Measurements from ENCODE around the gene KRTAP19-7. TPM values are rescaled to one million over a fixed set of nuclear protein-coding genes. Genes with fewer than 3 reads are reported as not detected.

KRTAP19-7 gene
- total RNA-seq, 3 donors from 2014 or later: not detected

DNA sequence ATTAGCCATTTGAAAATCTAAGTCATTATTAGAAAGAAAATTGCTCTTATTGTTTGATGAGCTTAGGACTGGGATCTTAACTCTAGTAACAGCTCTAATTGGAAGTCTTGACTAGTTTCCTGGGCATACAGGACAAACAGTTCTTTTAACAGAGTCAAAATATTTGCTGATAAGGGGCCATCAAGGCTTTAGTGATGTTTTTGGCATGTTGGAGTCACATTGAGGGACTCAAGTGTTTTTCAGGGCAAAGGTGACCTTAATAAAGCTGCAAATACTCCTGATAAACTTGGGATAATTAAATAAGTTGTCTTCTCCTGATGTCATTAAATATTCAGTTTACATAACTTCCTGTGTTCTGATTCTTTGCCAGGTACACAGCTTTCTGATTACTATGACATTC, 6.5 kb upstream of the KRTAP19-7 start:
- TF ChIP-seq, protein P1, sequence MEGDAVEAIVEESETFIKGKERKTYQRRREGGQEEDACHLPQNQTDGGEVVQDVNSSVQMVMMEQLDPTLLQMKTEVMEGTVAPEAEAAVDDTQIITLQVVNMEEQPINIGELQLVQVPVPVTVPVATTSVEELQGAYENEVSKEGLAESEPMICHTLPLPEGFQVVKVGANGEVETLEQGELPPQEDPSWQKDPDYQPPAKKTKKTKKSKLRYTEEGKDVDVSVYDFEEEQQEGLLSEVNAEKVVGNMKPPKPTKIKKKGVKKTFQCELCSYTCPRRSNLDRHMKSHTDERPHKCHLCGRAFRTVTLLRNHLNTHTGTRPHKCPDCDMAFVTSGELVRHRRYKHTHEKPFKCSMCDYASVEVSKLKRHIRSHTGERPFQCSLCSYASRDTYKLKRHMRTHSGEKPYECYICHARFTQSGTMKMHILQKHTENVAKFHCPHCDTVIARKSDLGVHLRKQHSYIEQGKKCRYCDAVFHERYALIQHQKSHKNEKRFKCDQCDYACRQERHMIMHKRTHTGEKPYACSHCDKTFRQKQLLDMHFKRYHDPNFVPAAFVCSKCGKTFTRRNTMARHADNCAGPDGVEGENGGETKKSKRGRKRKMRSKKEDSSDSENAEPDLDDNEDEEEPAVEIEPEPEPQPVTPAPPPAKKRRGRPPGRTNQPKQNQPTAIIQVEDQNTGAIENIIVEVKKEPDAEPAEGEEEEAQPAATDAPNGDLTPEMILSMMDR (IDR thresholded peaks at IDR 0.05): no peak
- no peak for TF ChIP-seq POLR2AphosphoS5 (IDR thresholded peaks at IDR 0.05)
- TF ChIP-seq POLR2A (IDR thresholded peaks at IDR 0.05): no peak
- H3K4me3 ChIP-seq: no peak overlapping the region
- H3K27me3 ChIP-seq: no peaks in the 10 kb centered on the region
- no peak for DNase-seq (ENCODE audit: low spot score in 2 of 2)
- H3K27ac ChIP-seq: no peak overlapping the region
- intact Hi-C loops (cut with DNase I; ENCODE audit: low total_unique reads): no loop called here
- no peaks in the 10 kb centered on the region for H3K9me3 ChIP-seq
- H3K4me1 ChIP-seq: no peaks in the 10 kb centered on the region
- no peaks in the 10 kb centered on the region for H3K36me3 ChIP-seq

- Histone ChIP-seq H3K36me3 (no peaks in the 10 kb centered on the region), H3K27ac (no peak overlapping the region), H3K9me3 (no peaks in the 10 kb centered on the region), H3K4me3 (no peak overlapping the region), H3K27me3 (no peaks in the 10 kb centered on the region), H3K4me1 (no peaks in the 10 kb centered on the region)
- no peak for DNase-seq (ENCODE audit: low spot score in 2 of 2)
- intact Hi-C loops (cut with DNase I; ENCODE audit: low total_unique reads): no loop called here
- TF ChIP-seq POLR2AphosphoS5 (IDR thresholded peaks at IDR 0.05): no peak
- TF ChIP-seq POLR2A (IDR thresholded peaks at IDR 0.05): no peak
- TF ChIP-seq, protein P1 (IDR thresholded peaks at IDR 0.05): no peak
These were observed 2.5 kb upstream of the KRTAP19-7 start for GRCh38 chr21:30563630-30564029.

DNA sequence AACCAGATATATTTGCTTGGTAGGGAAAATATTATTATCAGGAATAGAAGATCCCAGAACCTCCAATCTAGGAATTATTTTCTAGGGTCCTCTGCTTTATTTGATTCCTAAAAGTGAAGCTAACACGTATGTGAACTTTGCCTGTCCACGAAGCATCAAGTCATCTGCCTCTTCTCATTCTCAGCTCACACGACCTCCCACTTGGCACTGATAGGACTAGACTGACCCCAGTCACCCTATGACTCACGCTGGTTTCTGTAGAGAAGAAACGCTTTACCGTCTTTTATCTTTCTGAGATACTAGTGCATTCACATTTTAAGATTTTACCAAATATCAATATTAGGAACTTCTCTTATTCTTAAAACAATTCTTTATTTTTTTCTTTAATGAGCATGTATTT, 2.0 kb upstream of the KRTAP19-7 start:
- no peak overlapping the region for H3K27ac ChIP-seq
- no peaks in the 10 kb centered on the region for H3K27me3 ChIP-seq
- TF ChIP-seq POLR2AphosphoS5 (IDR thresholded peaks at IDR 0.05) (no peak), POLR2A (IDR thresholded peaks at IDR 0.05) (no peak)
- TF ChIP-seq, protein P1 (IDR thresholded peaks at IDR 0.05): no peak
- intact Hi-C loops (cut with DNase I; ENCODE audit: low total_unique reads): no loop called here
- DNase-seq (ENCODE audit: low spot score in 2 of 2): no peak
- no peaks in the 10 kb centered on the region for H3K36me3 ChIP-seq
- H3K4me3 ChIP-seq: no peak overlapping the region
- H3K9me3 ChIP-seq: no peaks in the 10 kb centered on the region
- no peaks in the 10 kb centered on the region for H3K4me1 ChIP-seq

DNA sequence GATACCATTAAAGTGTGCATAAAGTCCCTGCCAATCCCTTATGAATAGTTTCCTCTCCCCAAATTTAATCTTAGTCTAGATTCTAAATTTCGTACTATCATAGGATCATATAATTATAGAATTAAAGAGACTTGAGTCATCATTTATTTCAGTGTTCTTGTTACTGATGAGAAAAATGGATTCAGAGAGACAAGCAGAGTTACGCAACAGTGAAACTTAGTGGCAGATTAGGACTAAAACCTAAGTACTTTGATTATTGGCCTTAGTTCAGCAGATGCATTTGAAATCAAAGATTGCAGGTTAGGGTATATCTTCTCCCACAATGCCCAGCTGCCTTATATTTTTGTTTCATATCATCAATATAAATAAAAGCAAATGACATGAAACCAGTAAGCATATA, 843 bp upstream of the KRTAP19-7 start:
- TF ChIP-seq POLR2A (IDR thresholded peaks at IDR 0.05) (no peak), POLR2AphosphoS5 (IDR thresholded peaks at IDR 0.05) (no peak)
- TF ChIP-seq, protein P1 (IDR thresholded peaks at IDR 0.05): no peak
- intact Hi-C loops (cut with DNase I; ENCODE audit: low total_unique reads): no loop called here
- Histone ChIP-seq H3K27me3 (no peaks in the 10 kb centered on the region), H3K4me1 (no peaks in the 10 kb centered on the region), H3K9me3 (no peaks in the 10 kb centered on the region), H3K36me3 (no peaks in the 10 kb centered on the region), H3K27ac (no peak overlapping the region), H3K4me3 (no peak overlapping the region)
- no peak for DNase-seq (ENCODE audit: low spot score in 2 of 2)

DNA sequence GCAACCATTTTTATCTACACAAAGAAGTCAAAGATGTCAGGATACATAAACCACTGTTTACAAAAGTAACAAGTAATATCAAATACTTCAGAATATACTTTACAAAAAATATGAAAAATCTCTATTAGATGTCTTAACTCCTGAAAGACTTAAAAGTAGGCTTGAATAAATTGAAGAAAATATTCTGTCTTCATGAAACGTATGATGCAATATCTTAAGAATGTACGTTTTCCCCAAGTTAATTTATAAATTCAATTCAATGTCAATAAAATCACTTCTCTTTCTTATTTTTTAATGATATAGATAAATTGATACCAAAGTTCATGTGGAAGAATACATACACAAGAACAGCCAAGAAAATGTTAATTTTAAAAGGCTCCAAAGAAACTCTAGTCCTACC, 6.0 kb downstream of the KRTAP19-7 start:
- TF ChIP-seq POLR2A (IDR thresholded peaks at IDR 0.05): no peak

GRCh38 chr21:30552782-30553181, 8.3 kb downstream of the KRTAP19-7 start:
- Histone ChIP-seq H3K9me3 (peaks cover 0 to 6% of the 10 kb centered on the region in 2 donors), H3K36me3 (no peaks in the 10 kb centered on the region), H3K4me3 (no peak overlapping the region), H3K4me1 (no peaks in the 10 kb centered on the region), H3K27me3 (no peaks in the 10 kb centered on the region), H3K27ac (no peak overlapping the region)
- DNase-seq (ENCODE audit: low spot score in 2 of 2): no peak
- intact Hi-C loops (cut with DNase I; ENCODE audit: low total_unique reads): no loop called here
- TF ChIP-seq POLR2A (IDR thresholded peaks at IDR 0.05) (no peak), POLR2AphosphoS5 (IDR thresholded peaks at IDR 0.05) (no peak)
- TF ChIP-seq, protein P1 (IDR thresholded peaks at IDR 0.05): no peak

More for the DNA sequence above, 6.0 kb downstream of the KRTAP19-7 start:
- Histone ChIP-seq H3K4me1 (no peaks in the 10 kb centered on the region), H3K9me3 (peaks cover 0 to 6% of the 10 kb centered on the region in 2 donors), H3K36me3 (no peaks in the 10 kb centered on the region), H3K27me3 (no peaks in the 10 kb centered on the region), H3K27ac (no peak overlapping the region), H3K4me3 (no peak overlapping the region)
- no peak for DNase-seq (ENCODE audit: low spot score in 2 of 2)
- intact Hi-C loops (cut with DNase I; ENCODE audit: low total_unique reads): no loop called here
